GM12892 (cell line): Measurements from ENCODE around the gene CRPPA.

Experiments
- DNase-seq: peaks from one replicate; pipeline ENCODE4 v3.0.0; 2011; ENCODE audit not compliant: insufficient read length
- FAIRE-seq: peaks from 2 replicates; lab custom pipeline; 2011; peaks lifted over from hg19 to GRCh38; lab: Jason Lieb, UNC
- POLR2A ChIP-seq: IDR thresholded peaks from 2 replicates; pipeline ENCODE4 v1.6.1; 2011; ENCODE audit warnings: low read depth, low read length, control low read depth
- POLR2AphosphoS5 ChIP-seq: IDR thresholded peaks from 2 replicates; pipeline ENCODE4 v1.6.1; 2011; ENCODE audit warnings: low read depth, low read length, control low read depth
- TAF1 ChIP-seq: IDR thresholded peaks from 2 replicates; pipeline ENCODE4 v1.6.1; 2011; ENCODE audit warnings: low read depth, mild to moderate bottlenecking, control low read depth, low read length, borderline replicate concordance

Gene CRPPA

DNA sequence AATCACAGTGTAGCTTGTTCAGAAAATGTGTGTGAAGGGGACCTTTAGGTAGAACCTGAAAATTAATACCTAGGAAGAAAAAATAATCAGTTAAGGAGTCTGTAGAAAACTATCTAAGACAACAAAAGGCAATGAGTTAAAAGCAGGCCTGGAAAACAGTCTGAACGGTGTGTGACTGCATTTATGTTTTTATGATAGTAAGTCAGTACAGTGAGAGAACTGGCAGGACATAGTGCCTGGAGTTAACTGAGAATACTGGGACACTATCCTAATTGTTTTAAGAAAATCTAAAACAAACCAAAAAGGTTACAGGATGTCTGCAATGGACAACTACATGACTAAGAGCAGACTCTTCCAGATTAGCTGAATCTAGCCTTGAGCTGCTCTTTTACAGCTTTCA is 17.9 kb downstream of the CRPPA start:
- FAIRE-seq (no peak), DNase-seq (no peak)
- TF ChIP-seq POLR2AphosphoS5 (no peak), POLR2A (no peak), TAF1 (no peak)

DNA sequence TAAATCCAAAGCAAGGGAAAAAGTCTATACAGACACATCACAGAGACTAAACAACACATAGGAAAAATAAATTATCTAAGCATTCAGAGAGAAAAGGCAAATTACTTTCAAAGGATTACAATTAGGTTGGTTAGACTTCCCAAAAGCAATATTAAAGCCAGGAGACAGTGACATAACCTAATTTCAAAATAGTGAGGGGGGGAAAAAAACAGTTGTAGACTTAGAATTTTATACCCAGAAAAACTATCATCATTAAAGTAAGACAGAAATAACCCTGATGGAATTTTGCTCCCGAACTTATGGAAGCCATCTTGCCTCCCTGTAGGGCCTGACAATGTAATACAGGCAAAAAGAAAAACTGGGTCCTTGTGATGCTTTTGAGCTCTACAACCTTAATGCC is 18.4 kb downstream of the CRPPA start:
- DNase-seq (no peak), FAIRE-seq (no peak)
- TF ChIP-seq TAF1, result no peak
- no peak for TF ChIP-seq POLR2A

DNA sequence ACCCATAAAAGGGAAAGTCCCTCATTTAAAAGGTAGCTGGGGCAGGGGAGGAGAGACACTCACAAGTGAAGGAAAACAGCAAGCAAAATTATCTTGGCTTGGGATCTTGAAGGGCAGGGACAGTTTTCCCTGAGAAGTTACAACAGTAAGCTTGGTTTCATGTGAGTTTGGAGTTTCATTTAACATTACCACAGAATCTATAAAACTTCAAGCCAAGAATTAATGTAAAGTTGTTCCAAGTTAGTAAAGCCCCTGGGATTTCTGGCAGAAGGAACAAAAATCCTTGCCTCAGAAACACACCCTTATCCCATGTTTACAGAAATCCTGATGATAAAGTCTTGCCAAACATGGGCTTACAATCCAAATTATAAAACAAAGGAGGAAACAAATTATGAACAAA is 19.2 kb downstream of the CRPPA start:
- no peak for DNase-seq
- TF ChIP-seq POLR2AphosphoS5 (no peak), POLR2A (no peak), TAF1 (no peak)
- FAIRE-seq, result no peak

DNA sequence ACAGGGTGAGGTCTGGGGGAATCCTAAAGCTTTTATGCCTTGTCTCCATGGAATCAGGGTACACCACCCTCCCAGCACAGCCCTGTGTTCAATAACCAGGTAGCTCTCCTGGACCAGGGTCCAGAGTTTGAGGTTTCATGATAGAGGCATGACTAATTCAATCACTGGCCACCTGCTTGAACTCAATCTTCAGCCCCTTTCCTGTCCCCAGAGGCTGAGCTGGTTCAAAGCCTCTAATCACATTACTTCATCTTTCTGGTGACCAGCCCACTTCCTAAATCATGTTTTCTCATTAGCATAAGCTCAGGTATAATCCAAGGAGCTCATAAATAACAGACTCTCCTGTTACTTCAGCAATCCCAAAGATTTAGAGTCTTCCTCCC is 20.5 kb downstream of the CRPPA start:
- DNase-seq (no peak), FAIRE-seq (no peak)
- TF ChIP-seq POLR2AphosphoS5 (no peak), POLR2A (no peak), TAF1 (no peak)

DNA sequence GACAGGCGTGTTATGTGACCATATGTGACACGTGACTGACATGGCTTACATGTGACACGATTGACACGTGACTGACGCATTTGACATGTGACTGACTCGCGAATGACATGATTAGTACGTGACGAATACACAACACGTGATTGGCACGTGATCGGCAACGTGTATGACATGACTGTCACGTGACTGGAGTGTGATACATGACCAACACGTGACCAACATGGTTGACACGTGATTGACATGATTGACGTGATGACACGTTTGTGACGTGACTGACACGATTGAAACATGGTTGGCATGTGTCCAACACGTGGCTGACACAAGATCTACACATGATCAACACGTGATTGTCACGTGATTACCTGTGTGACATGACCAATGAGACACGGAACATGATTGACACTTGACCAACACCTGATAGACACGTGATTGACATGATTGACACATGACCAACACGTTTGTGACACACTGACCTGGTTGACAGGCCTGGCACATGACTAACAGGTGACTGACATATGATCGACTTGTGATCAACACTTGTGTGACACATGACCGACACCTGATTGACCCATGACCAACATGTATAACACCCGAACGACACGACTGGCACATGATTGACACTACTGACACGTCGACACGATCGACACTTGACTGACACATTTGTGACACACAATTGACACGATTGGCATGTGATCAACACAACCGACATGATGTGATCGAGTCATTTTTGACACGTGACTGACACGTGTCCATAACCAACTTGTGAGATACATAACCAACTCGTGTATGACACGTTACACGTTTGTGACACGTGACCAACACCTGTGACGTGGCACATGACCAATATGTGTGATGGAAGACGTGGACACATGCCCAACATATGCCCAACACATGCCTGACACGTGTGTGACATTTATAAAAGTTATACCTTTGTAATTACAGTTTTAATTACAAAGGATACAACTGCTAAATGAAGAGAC is 21.1 kb downstream of the CRPPA start:
- DNase-seq (no peak), FAIRE-seq (no peak)
- no peak for TF ChIP-seq POLR2A
- TF ChIP-seq TAF1, result no peak
- TF ChIP-seq POLR2AphosphoS5, result no peak

DNA sequence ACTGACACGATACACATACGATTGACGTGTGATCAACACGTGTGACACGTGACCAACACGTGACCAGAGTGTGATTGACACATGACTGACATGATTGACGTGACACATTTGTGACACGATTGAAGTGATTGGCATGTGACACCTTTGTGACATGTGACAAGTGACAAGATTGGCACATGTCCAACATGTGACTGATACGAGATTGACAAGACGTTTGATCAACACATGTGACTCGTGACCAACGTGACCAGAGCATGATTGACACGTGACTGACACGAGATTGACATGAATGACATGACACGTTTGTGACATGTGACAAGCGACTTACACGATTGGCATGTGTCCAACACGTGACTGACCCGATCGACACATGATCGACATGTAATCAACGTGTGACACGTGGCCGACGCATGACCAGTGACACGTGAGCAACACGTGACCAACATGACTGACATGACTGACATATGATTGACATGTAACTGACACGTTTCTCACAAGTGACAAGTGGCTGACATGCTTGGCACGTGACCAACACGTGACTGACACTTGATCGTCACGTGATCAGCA is 22.0 kb downstream of the CRPPA start:
- TF ChIP-seq TAF1, result no peak
- TF ChIP-seq POLR2A, result no peak
- TF ChIP-seq POLR2AphosphoS5, result no peak
- FAIRE-seq, result peak; percentile 33
- DNase-seq, result no peak

DNA sequence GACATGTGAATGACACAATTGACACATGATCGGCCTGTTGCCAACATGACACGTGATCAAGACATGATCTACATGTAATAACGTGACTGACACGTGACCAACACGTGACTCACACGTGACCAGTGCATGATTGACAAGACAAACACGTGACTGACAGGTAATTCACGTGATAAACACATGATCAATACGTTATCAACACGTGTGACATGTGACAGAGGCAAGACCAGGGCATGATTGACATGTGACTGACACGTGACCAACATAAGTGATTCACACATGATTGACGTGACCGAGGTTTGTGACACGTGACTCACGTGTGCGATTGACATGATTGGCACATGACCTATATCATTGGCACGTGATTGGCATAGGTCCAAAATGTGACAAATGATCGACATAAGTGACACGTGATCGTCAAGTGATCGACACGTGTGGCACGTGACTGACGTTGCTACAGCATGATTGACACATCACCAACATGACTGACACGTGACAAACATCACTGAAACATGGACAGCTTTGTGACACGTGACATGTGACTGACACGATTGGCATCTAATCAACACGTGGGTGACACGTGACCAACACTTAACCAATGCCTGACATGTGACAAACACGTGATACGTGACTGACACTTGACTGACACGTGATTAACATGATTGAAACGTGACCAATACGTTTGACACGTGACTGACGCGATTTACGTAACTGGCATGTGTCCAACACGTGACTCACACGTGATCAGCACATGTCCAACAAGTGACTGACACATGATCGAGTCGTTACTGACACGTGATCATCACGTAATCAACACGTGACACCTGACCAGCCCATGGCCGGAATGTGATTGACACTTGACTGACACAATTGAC is 23.0 kb downstream of the CRPPA start:
- DNase-seq, result no peak
- TF ChIP-seq TAF1, result no peak
- no peak for TF ChIP-seq POLR2A
- no peak for TF ChIP-seq POLR2AphosphoS5
- FAIRE-seq, result no peak

DNA sequence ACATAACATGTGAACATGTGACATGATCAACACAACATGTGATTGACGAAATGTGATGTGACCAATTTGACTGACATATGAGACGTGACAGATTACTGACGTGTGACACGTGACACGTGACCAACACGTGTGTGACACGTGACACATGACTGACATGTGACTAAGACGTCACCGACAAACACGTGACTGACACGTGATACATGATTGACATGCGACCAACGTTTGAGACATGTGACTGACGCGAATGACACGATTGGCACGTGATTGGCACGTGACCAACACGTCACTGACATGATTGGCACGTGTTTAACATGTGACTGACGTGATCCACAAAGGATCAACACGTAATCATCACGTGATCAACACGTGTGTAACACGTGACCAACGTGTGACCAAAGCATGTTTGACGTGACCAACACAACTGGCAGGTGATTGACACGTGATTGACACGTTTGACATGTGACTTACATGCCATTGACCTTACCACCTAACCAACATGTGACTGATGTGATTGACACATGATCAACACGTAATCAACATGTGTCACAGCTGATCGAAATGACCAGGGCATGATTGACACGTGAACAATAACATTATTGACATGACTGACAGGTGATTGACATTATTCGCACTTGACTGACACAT is 23.7 kb downstream of the CRPPA start:
- FAIRE-seq, result no peak
- no peak for DNase-seq
- TF ChIP-seq TAF1, result no peak
- TF ChIP-seq POLR2A, result no peak
- no peak for TF ChIP-seq POLR2AphosphoS5

DNA sequence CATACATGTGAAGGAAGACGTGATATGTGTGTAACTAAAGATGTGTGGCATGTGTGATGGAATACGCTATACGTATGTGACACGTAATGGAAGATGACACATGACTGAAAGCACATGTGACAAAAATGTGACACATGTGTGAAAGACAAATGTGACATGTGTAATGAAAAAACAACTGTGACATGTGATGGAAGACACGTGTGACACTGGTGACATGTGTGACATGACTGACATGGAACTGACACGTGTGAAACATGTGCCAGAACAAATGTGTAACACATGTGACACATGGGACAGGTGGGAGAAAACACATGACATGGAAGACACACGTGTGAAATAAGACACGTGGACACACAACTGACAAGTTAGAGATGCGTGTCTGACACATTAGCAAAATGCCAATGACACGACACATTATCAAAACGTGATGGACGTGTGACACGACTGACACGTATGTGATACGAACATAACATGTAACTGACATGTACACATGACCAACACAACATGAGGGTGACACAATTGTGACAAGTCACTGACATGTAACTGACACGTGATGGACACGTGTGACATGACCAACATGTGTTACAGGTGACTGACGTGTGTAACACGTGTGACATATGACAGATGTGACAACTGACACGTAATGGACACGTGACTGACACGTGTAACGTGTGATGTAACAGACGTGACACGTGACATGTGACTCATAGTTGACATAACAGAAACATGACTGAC is 24.4 kb downstream of the CRPPA start:
- no peak for FAIRE-seq
- TF ChIP-seq TAF1 (no peak), POLR2A (no peak), POLR2AphosphoS5 (no peak)
- no peak for DNase-seq

DNA sequence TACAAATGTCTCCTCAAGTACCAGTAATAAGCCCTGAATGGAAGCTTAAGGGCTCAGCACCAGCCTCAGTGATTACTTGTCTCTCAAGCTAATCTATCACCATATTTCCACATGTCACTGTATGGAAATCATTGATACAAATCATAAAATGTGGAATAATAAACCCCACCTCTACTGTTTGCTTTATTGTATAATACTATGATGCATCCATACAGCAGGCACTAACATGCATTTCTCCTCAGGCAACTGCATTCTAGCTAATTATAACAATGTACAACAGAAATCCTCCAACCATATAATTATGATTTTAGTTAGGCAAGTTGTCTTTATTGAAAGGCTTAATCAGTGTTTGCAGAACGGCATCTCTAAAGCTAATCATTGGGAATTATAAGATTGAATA is 26.2 kb downstream of the CRPPA start:
- FAIRE-seq (no peak), DNase-seq (no peak)
- TF ChIP-seq POLR2A (no peak), TAF1 (no peak), POLR2AphosphoS5 (no peak)
